Stimulated activated memory B cell treated with anti-CD40 and anti-IgM and Interleukin-4, amounts not matched to agents 10 μg/mL and 1 μg/mL and 100 μg/mL, for 72 hours (primary cell): Measurements from ENCODE around the gene RPS27.
"Not testable (repeated sequence)": the region's sequence is repeated elsewhere in the genome, so short reads cannot be mapped to it uniquely, and the experiment has no call there.

ENCODE experiments used
- ATAC-seq: fragments of 150-1000 bp; cut with Tn5 transposase; 2 replicates; pipeline ENCODE4 v1.10.0; 2021
- H3K27ac Mint-ChIP-seq: one replicate; pipeline ENCODE4 v1.8.0; 2022; ENCODE audit warnings: mild to moderate bottlenecking, mixed read lengths
- H3K27me3 Mint-ChIP-seq: one replicate; pipeline ENCODE4 v1.8.0; 2022; ENCODE audit warnings: mixed read lengths
- H3K36me3 Mint-ChIP-seq: one replicate; pipeline ENCODE4 v1.8.0; 2022; ENCODE audit warnings: mixed read lengths
- H3K4me1 Mint-ChIP-seq: one replicate; pipeline ENCODE4 v1.8.0; 2022; ENCODE audit warnings: mixed read lengths
- H3K4me3 Mint-ChIP-seq: one replicate; pipeline ENCODE4 v1.8.0; 2022; ENCODE audit warnings: mild to moderate bottlenecking, moderate library complexity, mixed read lengths
- H3K9me3 Mint-ChIP-seq: one replicate; pipeline ENCODE4 v1.8.0; 2022; ENCODE audit warnings: mixed read lengths

Gene RPS27

GRCh38 chr1:153968972-153969371, 21.6 kb upstream of the RPS27 start:
- no peaks in the 10 kb centered on the region for H3K9me3 Mint-ChIP-seq
- H3K4me3 Mint-ChIP-seq: peak overlapping the region; percentile 32
- no peak for ATAC-seq
- H3K27ac Mint-ChIP-seq: peak overlapping the region; percentile 99
- peaks cover 55% of the 10 kb centered on the region for H3K4me1 Mint-ChIP-seq
- H3K36me3 Mint-ChIP-seq: peaks cover 8% of the 10 kb centered on the region
- no peaks in the 10 kb centered on the region for H3K27me3 Mint-ChIP-seq

- Mint-ChIP-seq H3K27me3 (no peaks in the 10 kb centered on the region), H3K9me3 (no peaks in the 10 kb centered on the region), H3K27ac (no peak overlapping the region), H3K36me3 (peaks cover 22% of the 10 kb centered on the region), H3K4me1 (peaks cover 47% of the 10 kb centered on the region), H3K4me3 (no peak overlapping the region)
- no peak for ATAC-seq
Observed at GRCh38 chr1:153970346-153970745, 20.2 kb upstream of the RPS27 start.

- no peak for ATAC-seq
- Mint-ChIP-seq H3K27ac (no peak overlapping the region), H3K9me3 (no peaks in the 10 kb centered on the region), H3K27me3 (no peaks in the 10 kb centered on the region), H3K4me3 (no peak overlapping the region), H3K4me1 (peaks cover 45% of the 10 kb centered on the region), H3K36me3 (peaks cover 40% of the 10 kb centered on the region)
Observed at GRCh38 chr1:153973071-153973470, 17.5 kb upstream of the RPS27 start.

- no peak overlapping the region for H3K4me3 Mint-ChIP-seq
- no peaks in the 10 kb centered on the region for H3K27me3 Mint-ChIP-seq
- no peaks in the 10 kb centered on the region for H3K9me3 Mint-ChIP-seq
- H3K27ac Mint-ChIP-seq: no peak overlapping the region
- peaks cover 45% of the 10 kb centered on the region for H3K4me1 Mint-ChIP-seq
- no peak for ATAC-seq
- H3K36me3 Mint-ChIP-seq: peaks cover 40% of the 10 kb centered on the region
Observed at GRCh38 chr1:153973525-153973924, 17.0 kb upstream of the RPS27 start.

- Mint-ChIP-seq H3K27me3 (no peaks in the 10 kb centered on the region), H3K36me3 (peaks cover 40% of the 10 kb centered on the region), H3K9me3 (no peaks in the 10 kb centered on the region), H3K4me3 (peak overlapping the region; percentile 95), H3K27ac (peak overlapping the region; percentile 94), H3K4me1 (peaks cover 45% of the 10 kb centered on the region)
- no peak for ATAC-seq
Observed at GRCh38 chr1:153976819-153977249, 13.7 kb upstream of the RPS27 start.

GRCh38 chr1:153977250-153978240, 13.0 kb upstream of the RPS27 start, which contains the start of gene JTB:
Gene JTB, minus strand, starts transcription at chr1:153977674. Its CDS starts 422 bp downstream, at chr1:153977252.
- peaks cover 41% of the 10 kb centered on the region for H3K4me1 Mint-ChIP-seq
- H3K27ac Mint-ChIP-seq: peak within 1 kb of the TSS; percentile 94
- ATAC-seq: peak; percentile 97

GRCh38 chr1:153978274-153978909, 12.2 kb upstream of the RPS27 start:
- Mint-ChIP-seq H3K36me3 (peaks cover 36% of the 10 kb centered on the region), H3K27ac (peak overlapping the region; percentile 94), H3K4me3 (peak overlapping the region; percentile 95), H3K4me1 (peaks cover 38% of the 10 kb centered on the region), H3K9me3 (no peaks in the 10 kb centered on the region), H3K27me3 (no peaks in the 10 kb centered on the region)
- no peak for ATAC-seq

More at GRCh38 chr1:153977250-153978240, 13.0 kb upstream of the RPS27 start, which contains the start of gene JTB:
- Mint-ChIP-seq H3K4me3 (peak within 1 kb of the TSS; percentile 95), H3K9me3 (no peaks in the 10 kb centered on the region), H3K36me3 (peaks cover 40% of the 10 kb centered on the region), H3K27me3 (no peaks in the 10 kb centered on the region)

GRCh38 chr1:153979091-153979490, 11.5 kb upstream of the RPS27 start:
- Mint-ChIP-seq H3K4me3 (peak overlapping the region; percentile 56), H3K27ac (peak overlapping the region; percentile 94), H3K36me3 (peaks cover 31% of the 10 kb centered on the region)

GRCh38 chr1:153981735-153982134, 8.8 kb upstream of the RPS27 start:
- not testable (repeated sequence) for H3K4me3 Mint-ChIP-seq, ATAC-seq, H3K36me3 Mint-ChIP-seq, H3K9me3 Mint-ChIP-seq, H3K27ac Mint-ChIP-seq, H3K27me3 Mint-ChIP-seq
- H3K4me1 Mint-ChIP-seq: peaks cover 49% of the 10 kb centered on the region

More at GRCh38 chr1:153979091-153979490, 11.5 kb upstream of the RPS27 start:
- not testable (repeated sequence) for H3K9me3 Mint-ChIP-seq, H3K27me3 Mint-ChIP-seq, ATAC-seq
- peaks cover 39% of the 10 kb centered on the region for H3K4me1 Mint-ChIP-seq

GRCh38 chr1:153984123-153984894, 6.3 kb upstream of the RPS27 start:
- no peaks in the 10 kb centered on the region for H3K9me3 Mint-ChIP-seq
- no peak for ATAC-seq
- no peaks in the 10 kb centered on the region for H3K27me3 Mint-ChIP-seq
- no peaks in the 10 kb centered on the region for H3K36me3 Mint-ChIP-seq
- no peak overlapping the region for H3K4me3 Mint-ChIP-seq
- H3K27ac Mint-ChIP-seq: peak overlapping the region; percentile 10
- peaks cover 40% of the 10 kb centered on the region for H3K4me1 Mint-ChIP-seq

- no peaks in the 10 kb centered on the region for H3K9me3 Mint-ChIP-seq
- H3K27me3 Mint-ChIP-seq: no peaks in the 10 kb centered on the region
- no peak for ATAC-seq
- H3K36me3 Mint-ChIP-seq: peaks cover 1% of the 10 kb centered on the region
- peaks cover 49% of the 10 kb centered on the region for H3K4me1 Mint-ChIP-seq
- H3K4me3 Mint-ChIP-seq: peak overlapping the region; percentile 76
- peak overlapping the region; percentile 72 for H3K27ac Mint-ChIP-seq
Observed at GRCh38 chr1:153985341-153985912, 5.1 kb upstream of the RPS27 start.

- Mint-ChIP-seq H3K36me3 (peaks cover 8% of the 10 kb centered on the region), H3K27ac (peak within 1 kb of the TSS; percentile 72), H3K4me3 (peak within 1 kb of the TSS; percentile 78), H3K9me3 (no peaks in the 10 kb centered on the region), H3K27me3 (no peaks in the 10 kb centered on the region), H3K4me1 (peaks cover 52% of the 10 kb centered on the region)
- ATAC-seq: peak; percentile 18
Observed at GRCh38 chr1:153985941-153986761, 4.4 kb upstream of the RPS27 start, which contains the start of gene RAB13. Gene RAB13, minus strand, starts transcription at chr1:153986339. Its CDS starts 103 bp downstream, at chr1:153986236.

- H3K27ac Mint-ChIP-seq: peak overlapping the region; percentile 72
- peaks cover 61% of the 10 kb centered on the region for H3K4me1 Mint-ChIP-seq
- peaks cover 23% of the 10 kb centered on the region for H3K36me3 Mint-ChIP-seq
- H3K27me3 Mint-ChIP-seq: no peaks in the 10 kb centered on the region
- H3K4me3 Mint-ChIP-seq: no peak overlapping the region
- no peak for ATAC-seq
- no peaks in the 10 kb centered on the region for H3K9me3 Mint-ChIP-seq
Observed at GRCh38 chr1:153987621-153988020, 2.9 kb upstream of the RPS27 start.

- no peak for ATAC-seq
- peaks cover 49% of the 10 kb centered on the region for H3K4me1 Mint-ChIP-seq
- H3K9me3 Mint-ChIP-seq: no peaks in the 10 kb centered on the region
- peak overlapping the region; percentile 100 for H3K27ac Mint-ChIP-seq
- peaks cover 46% of the 10 kb centered on the region for H3K36me3 Mint-ChIP-seq
- no peaks in the 10 kb centered on the region for H3K27me3 Mint-ChIP-seq
- peak overlapping the region; percentile 98 for H3K4me3 Mint-ChIP-seq
Observed at GRCh38 chr1:153991151-153991630, 629 bp downstream of the RPS27 start.
